Islet precursor cell (in vitro differentiated cells): ENCODE results near the gene TMPRSS12.
"Not testable (repeated sequence)": the region's sequence is repeated elsewhere in the genome, so short reads cannot be mapped to it uniquely, and the experiment has no call there.

ENCODE experiments used
- DNase-seq: peaks from one replicate; pipeline ENCODE4 v3.0.0-alpha.2; 2018

TMPRSS12 gene

GRCh38 chr12:50859621-50860310, 17.0 kb downstream of the TMPRSS12 start:
- DNase-seq: no peak

DNA sequence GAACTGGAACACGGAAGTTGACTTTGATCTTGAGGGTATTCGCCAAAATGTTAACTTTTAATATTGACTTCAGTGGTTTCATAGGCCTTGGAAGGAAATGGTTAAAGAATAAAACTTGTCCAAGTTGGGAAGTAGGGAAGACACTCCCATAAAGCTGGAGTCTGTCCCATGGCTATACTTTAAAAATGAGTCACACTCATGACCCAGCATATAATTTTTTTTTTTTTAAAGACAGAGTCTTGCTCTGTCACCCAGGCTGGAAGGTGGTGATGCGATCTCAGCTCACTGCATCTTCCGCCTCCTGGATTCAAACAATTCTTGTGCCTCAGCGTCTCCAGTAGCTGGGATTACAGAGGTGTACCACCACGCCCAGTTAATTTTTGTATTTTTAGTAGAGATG, 19.6 kb downstream of the TMPRSS12 start:
- DNase-seq: no peak

DNA sequence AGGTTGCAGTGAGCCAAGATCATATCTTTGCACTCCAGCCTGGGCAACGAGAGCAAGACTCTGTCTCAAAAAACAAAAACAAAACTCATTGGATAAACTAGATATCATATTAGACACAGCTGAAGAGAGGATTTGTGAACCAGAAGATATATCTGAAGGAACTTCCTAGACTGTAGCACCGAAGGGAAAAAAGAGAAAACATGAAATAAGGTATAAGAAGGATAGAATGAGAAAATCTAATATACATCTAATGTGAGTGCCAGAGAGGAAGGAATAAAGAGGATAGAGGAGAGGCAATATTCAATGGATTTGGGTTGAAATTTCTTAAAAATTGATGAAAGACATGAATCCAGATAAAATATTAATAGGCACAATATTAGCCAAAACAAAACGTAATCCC, 22.5 kb downstream of the TMPRSS12 start:
- DNase-seq: no peak

DNA sequence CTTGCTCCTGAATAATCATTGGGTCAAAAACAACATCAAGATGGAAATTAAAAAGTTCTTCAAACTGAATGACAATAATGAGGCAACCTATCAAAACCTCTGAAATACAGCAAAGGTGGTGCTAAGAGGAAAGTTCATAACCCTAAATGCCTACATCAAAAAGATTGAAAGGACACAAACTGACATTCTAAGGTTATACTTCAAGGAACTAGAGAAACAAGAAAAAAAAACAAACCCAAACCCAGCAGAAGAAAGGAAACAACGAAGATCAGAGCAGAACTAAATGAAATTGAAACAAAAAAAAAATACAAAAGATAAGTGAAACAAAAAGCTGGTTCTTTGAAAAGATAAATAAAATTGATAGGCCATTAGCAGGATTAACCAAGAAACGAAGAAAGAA, 26.2 kb downstream of the TMPRSS12 start:
- not testable (repeated sequence) for DNase-seq

- DNase-seq: no peak
These were observed 39.8 kb downstream of the TMPRSS12 start for GRCh38 chr12:50882563-50882962.

DNA sequence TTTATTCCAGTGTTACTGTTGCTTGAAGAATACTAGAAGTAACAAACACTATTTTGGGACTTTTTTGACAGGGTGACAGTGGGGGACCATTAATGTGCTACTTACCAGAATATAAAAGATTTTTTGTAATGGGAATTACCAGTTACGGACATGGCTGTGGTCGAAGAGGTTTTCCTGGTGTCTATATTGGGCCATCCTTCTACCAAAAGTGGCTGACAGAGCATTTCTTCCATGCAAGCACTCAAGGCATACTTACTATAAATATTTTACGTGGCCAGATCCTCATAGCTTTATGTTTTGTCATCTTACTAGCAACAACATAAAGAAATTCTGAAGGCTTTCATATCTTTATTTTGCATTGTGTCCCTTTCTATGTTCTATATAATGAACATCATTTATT, 44.5 kb downstream of the TMPRSS12 start:
- DNase-seq: no peak

DNA sequence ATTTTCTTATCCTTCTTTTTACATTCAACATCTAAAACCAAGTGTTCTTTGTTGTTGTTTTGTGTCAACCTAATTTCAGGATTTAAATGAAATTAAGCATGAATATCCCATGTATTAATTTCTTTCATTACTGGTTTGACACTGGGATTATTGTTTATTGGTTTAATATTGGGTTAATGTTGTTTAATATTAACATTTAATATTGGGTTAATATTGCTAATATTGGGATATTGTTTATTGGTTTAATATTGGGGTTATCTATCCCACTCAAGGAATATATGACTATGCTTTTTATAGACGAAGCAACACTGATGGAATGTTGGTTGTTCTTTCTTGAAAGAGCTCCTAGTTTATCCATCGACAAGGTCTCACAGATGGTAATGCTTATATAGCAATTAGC, 45.9 kb downstream of the TMPRSS12 start:
- DNase-seq: no peak

- DNase-seq: no peak
These were observed 51.5 kb downstream of the TMPRSS12 start for GRCh38 chr12:50894241-50894640.

GRCh38 chr12:50901685-50902113, 59.0 kb downstream of the TMPRSS12 start:
- no peak for DNase-seq

DNA sequence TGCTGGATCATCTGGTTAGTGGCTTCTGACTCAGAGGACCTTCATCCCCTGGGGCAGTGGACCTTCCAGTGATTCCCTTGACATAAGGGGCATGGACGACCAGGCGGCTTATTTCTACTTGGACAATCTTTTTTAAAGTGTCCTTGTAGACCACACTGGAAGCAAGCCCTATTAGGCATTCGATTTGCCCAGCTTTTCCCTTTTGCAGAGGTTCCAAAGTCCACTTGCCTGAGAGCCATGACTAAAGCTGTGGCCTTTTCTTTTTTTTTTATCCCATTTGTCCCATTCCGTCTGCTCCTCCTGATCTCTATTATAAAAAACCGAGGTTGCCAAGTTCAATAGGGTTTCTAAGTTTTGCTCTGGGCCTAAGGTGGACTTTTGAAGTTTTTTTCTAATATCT, 65.8 kb downstream of the TMPRSS12 start:
- DNase-seq: not testable (repeated sequence)

GRCh38 chr12:50912361-50912760, 69.6 kb downstream of the TMPRSS12 start:
- not testable (repeated sequence) for DNase-seq

- no peak for DNase-seq
These were observed 70.5 kb downstream of the TMPRSS12 start for GRCh38 chr12:50913224-50913623.

DNA sequence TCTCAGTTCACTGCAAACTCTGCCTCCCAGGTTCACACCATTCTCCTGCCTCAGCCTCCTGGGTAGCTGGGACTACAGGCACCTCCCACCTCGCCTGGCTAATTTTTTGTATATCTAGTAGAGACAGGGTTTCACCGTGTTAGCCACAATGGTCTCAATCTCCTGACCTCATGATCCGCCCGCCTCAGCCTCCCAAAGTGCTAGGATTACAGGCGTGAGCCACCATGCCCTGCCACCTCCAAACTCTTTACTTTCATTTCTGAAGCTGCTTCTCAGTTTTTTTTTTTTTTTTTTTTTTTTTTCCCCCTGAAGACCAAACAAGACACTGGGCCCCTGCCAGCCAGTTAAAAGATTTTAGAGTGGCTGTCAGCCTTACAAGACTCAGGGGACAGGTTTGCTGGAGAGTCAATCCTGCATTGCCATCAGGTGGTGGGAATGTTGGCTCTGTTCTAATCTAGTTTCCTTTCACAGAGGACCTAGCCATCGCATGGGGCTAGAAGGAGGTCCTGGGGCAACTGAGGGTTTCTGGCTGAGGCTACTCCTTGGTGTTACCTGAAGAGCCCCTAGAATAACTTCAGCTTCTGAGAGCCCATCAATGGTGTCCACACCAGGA, 72.3 kb downstream of the TMPRSS12 start:
- DNase-seq: no peak

DNA sequence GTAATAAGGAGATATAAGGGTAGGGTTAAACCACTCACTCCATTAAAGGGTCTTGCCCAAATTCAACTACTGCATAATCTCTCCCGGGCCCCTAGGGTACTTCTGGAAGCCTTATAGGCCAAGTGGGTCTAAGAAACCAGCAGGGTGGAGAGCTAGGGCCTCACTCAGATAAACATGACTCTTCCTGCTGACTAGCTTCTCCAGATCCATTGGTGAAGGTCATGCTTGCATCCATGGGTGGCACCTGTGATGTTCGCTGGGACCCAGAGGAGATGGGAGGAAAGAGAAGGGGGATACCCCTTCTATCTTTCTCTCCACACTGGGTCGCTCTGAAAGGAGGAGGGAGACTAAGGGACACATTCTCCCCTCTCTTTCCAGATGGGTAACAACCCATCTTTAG, 73.6 kb downstream of the TMPRSS12 start:
- no peak for DNase-seq

GRCh38 chr12:50918584-50919316, 76.0 kb downstream of the TMPRSS12 start:
- DNase-seq: no peak

DNA sequence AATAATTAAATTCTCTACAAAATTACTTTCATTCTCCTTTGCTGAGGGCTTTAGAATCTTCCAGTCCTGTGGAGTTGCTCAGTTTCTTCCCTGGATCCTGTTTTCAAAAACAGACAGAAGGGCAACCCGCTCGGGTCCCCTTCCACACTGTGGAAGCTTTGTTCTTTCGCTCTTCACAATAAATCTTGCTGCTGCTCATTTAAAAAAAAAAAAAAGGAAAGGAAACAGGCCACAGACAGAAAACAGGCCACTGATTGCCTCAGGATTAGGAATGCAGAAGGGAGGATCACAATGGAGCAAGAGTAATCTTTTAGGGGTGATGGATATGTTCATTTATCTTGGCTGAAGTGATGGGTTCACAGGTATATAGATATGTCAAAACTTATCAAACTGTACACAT, 80.1 kb downstream of the TMPRSS12 start:
- DNase-seq: peak; percentile 87

GRCh38 chr12:50923361-50924130, 80.8 kb downstream of the TMPRSS12 start:
- no peak for DNase-seq

DNA sequence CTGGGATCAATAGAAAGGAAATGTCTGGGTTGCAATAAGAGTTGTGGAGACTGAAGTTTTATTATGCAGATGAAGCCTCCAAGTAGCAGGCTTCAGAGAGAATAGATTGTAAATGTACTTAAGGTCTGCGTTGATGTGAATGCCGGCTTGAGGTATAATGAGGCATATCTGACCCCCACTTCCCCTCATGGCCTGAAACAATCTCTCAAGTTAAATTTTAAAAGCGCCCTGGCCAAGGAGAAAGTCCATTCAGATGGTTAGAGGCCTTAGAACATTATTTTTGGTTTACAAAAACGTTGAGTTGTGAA, 81.4 kb downstream of the TMPRSS12 start:
- no peak for DNase-seq

GRCh38 chr12:50924439-50925341, 82.0 kb downstream of the TMPRSS12 start:
- peak; percentile 88 for DNase-seq

- DNase-seq: peak; percentile 68
These were observed 82.6 kb downstream of the TMPRSS12 start for GRCh38 chr12:50925342-50925651.

GRCh38 chr12:50925920-50926319, 83.2 kb downstream of the TMPRSS12 start:
- DNase-seq: no peak

DNA sequence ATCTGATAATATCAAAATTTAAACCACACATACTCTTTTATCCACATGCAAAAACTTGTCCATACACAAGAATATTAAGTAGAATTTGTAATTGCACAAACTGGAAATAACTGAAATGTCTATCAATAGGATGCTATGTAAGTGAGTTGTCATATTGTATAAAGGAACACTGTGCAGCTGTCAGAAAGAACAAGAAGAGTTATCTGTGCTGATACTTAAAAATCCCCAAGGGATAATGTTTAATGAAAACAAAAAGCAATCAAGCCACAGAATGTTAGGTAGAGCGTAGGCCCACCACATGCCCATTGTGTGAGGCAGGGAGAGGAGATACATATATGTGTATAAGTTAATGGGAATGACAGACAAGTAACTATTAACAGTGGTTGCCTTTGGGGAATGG, 83.7 kb downstream of the TMPRSS12 start:
- no peak for DNase-seq

- not testable (repeated sequence) for DNase-seq
These were observed 84.2 kb downstream of the TMPRSS12 start for GRCh38 chr12:50926932-50927331.
